H1 (cell line): ENCODE results near the gene SSR1. TPM values are rescaled to one million over a fixed set of nuclear protein-coding genes. Genes with fewer than 3 reads are reported as not detected.

Experiments
- CTCF ChIA-PET: fragments of 300-600 bp; sonication (Branson Sonifier 250); formaldehyde crosslinking; loops from one replicate; lab custom pipeline; 2021; ENCODE audit not compliant: partially characterized antibody; lab: Charles Lee
- POLR2A ChIA-PET: fragments of 300-600 bp; sonication (Branson Sonifier 250); formaldehyde crosslinking; loops from one replicate; lab custom pipeline; 2021; ENCODE audit warnings: inconsistent platforms; ENCODE audit not compliant: partially characterized antibody; lab: Charles Lee
- DNase-seq, 2 experiments: peaks; one replicate each; pipeline versions ENCODE4 v3.0.0 to v3.0.0-alpha.2; 2010 to 2022; ENCODE audit warnings: low spot score in 2 of 2, low read depth in 1 of 2, mixed read lengths in 1 of 2
- FAIRE-seq: peaks from 2 replicates; lab custom pipeline; 2011; peaks lifted over from hg19 to GRCh38; lab: Jason Lieb, UNC
- H2AFZ ChIP-seq: 2 replicates; pipeline ENCODE4 v1.8.1; 2012; ENCODE audit warnings: low read length, inconsistent platforms
- H2AK5ac ChIP-seq: 2 replicates; pipeline ENCODE4 v1.6.1; 2013; ENCODE audit warnings: low read depth, low read length
- H2BK120ac ChIP-seq: replicated peaks from 2 replicates; pipeline ENCODE3; 2013; ENCODE audit warnings: low read depth, low read length, inconsistent platforms
- H2BK12ac ChIP-seq: 2 replicates; pipeline ENCODE4 v1.6.1; 2013; ENCODE audit warnings: low read depth, low read length
- H2BK15ac ChIP-seq: 2 replicates; pipeline ENCODE4 v1.6.1; 2013; ENCODE audit warnings: low read length
- H2BK20ac ChIP-seq: 2 replicates; pipeline ENCODE4 v1.6.1; 2013; ENCODE audit warnings: low read length
- H2BK5ac ChIP-seq: 2 replicates; pipeline ENCODE4 v1.6.1; 2013; ENCODE audit warnings: low read depth, low read length
- H3K14ac ChIP-seq: 2 replicates; pipeline ENCODE4 v1.6.1; 2013; ENCODE audit warnings: inconsistent platforms; ENCODE audit not compliant: insufficient read length
- H3K18ac ChIP-seq: 2 replicates; pipeline ENCODE4 v1.6.1; 2013; ENCODE audit warnings: low read length; ENCODE audit errors: extremely low read depth
- H3K23ac ChIP-seq: 2 replicates; pipeline ENCODE4 v1.6.1; 2013; ENCODE audit warnings: inconsistent platforms; ENCODE audit not compliant: insufficient read length
- H3K23me2 ChIP-seq: 2 replicates; pipeline ENCODE4 v1.6.1; 2013; ENCODE audit warnings: low read depth, low read length
- H3K27ac ChIP-seq: 2 replicates; pipeline ENCODE4 v1.6.1; 2011; ENCODE audit warnings: low read depth, low read length, inconsistent platforms
- H3K27me3 ChIP-seq, 4 experiments: replicated peaks in 1 of 4; 1 replicate in 1 of 4; 2 replicates in 3 of 4; pipeline versions ENCODE4 v1.6.1 to v1.8.1; 2011 to 2013; ENCODE audit warnings: low read length in 3 of 4, mild to moderate bottlenecking in 3 of 4, inconsistent platforms in 2 of 4, mixed read lengths in 2 of 4, moderate library complexity in 1 of 4; ENCODE audit not compliant: control insufficient read depth in 3 of 4, insufficient read depth in 3 of 4; ENCODE audit errors: extremely low read depth in 1 of 4
- H3K36me3 ChIP-seq, 4 experiments: 2 replicates each; pipeline versions ENCODE4 v1.6.1 to v1.8.1; 2011 to 2013; ENCODE audit warnings: mild to moderate bottlenecking in 4 of 4, low read length in 3 of 4, moderate library complexity in 2 of 4, control low read depth in 1 of 4, inconsistent platforms in 1 of 4; ENCODE audit not compliant: insufficient read depth in 4 of 4, control insufficient read depth in 2 of 4
- H3K4ac ChIP-seq: replicated peaks from 2 replicates; pipeline ENCODE3; 2013; ENCODE audit warnings: low read length, low read depth, mixed read lengths, inconsistent platforms; ENCODE audit not compliant: insufficient read length
- H3K4me1 ChIP-seq, 4 experiments: replicated peaks in 1 of 4; 1 replicate in 1 of 4; 2 replicates in 3 of 4; pipeline versions ENCODE4 v1.6.1 to v1.8.1; 2011 to 2013; ENCODE audit warnings: low read length in 3 of 4, inconsistent platforms in 2 of 4, mixed read lengths in 1 of 4; ENCODE audit not compliant: insufficient read depth in 4 of 4, control insufficient read depth in 3 of 4
- H3K4me2 ChIP-seq, 2 experiments: 2 replicates each; pipeline versions ENCODE4 v1.6.1 to v1.8.1; 2011 to 2013; ENCODE audit warnings: low read depth in 2 of 2, low read length in 2 of 2, control low read depth in 1 of 2, inconsistent platforms in 1 of 2, mild to moderate bottlenecking in 1 of 2; ENCODE audit not compliant: insufficient read depth in 1 of 2
- H3K4me3 ChIP-seq, 4 experiments: fragments of 200-600, 300-600 bp in 1 of 4; sonication (generic), shearing (Covaris generic), sonication (Bioruptor Twin) in 1 of 4; 2 replicates each; pipeline versions ENCODE4 v1.5.1 to v1.8.1; 2011 to 2016; ENCODE audit warnings: low read length in 4 of 4, low read depth in 3 of 4, control low read depth in 2 of 4, inconsistent platforms in 2 of 4, mild to moderate bottlenecking in 2 of 4, mixed read lengths in 1 of 4, moderate library complexity in 1 of 4; ENCODE audit not compliant: insufficient read depth in 2 of 4; ENCODE audit errors: extremely low read depth in 1 of 4
- H3K56ac ChIP-seq: replicated peaks from 2 replicates; pipeline ENCODE3; 2013; ENCODE audit warnings: low read depth, mild to moderate bottlenecking, mixed read lengths, low read length, inconsistent platforms; ENCODE audit not compliant: insufficient read length
- H3K79me1 ChIP-seq: 2 replicates; pipeline ENCODE4 v1.6.1; 2013; ENCODE audit warnings: low read depth, low read length, control low read depth
- H3K79me2 ChIP-seq, 2 experiments: 2 replicates each; pipeline versions ENCODE4 v1.6.1 to v1.8.1; 2012 to 2013; ENCODE audit warnings: low read length in 2 of 2, mild to moderate bottlenecking in 2 of 2, inconsistent platforms in 1 of 2; ENCODE audit not compliant: insufficient read depth in 2 of 2, control insufficient read depth in 1 of 2
- H3K9ac ChIP-seq, 4 experiments: replicated peaks in 1 of 4; 1 replicate in 1 of 4; 2 replicates in 3 of 4; pipeline versions ENCODE4 v1.6.1 to v1.8.1; 2011 to 2013; ENCODE audit warnings: low read depth in 3 of 4, low read length in 3 of 4, control low read depth in 2 of 4, mild to moderate bottlenecking in 2 of 4, moderate library complexity in 2 of 4, inconsistent platforms in 1 of 4; ENCODE audit errors: extremely low read depth in 1 of 4
- H3K9me3 ChIP-seq, 2 experiments: 2 replicates each; pipeline versions ENCODE4 v1.6.1 to v1.8.1; 2012 to 2013; ENCODE audit warnings: mild to moderate bottlenecking in 2 of 2, moderate library complexity in 2 of 2, control low read depth in 1 of 2, inconsistent platforms in 1 of 2, low read depth in 1 of 2, low read length in 1 of 2, mixed read lengths in 1 of 2; ENCODE audit not compliant: insufficient read depth in 2 of 2
- H4K20me1 ChIP-seq, 2 experiments: replicated peaks in 1 of 2; 2 replicates each; pipeline versions ENCODE3 to v1.8.1; 2011 to 2013; ENCODE audit warnings: inconsistent platforms in 2 of 2, low read length in 2 of 2, mild to moderate bottlenecking in 1 of 2; ENCODE audit not compliant: insufficient read depth in 2 of 2, control insufficient read depth in 1 of 2
- H4K5ac ChIP-seq: 2 replicates; pipeline ENCODE4 v1.6.1; 2013; ENCODE audit warnings: low read length, low read depth, mixed read lengths, inconsistent platforms; ENCODE audit not compliant: insufficient read length
- H4K8ac ChIP-seq: 2 replicates; pipeline ENCODE4 v1.8.0; 2013; ENCODE audit warnings: mild to moderate bottlenecking, moderate library complexity, low read length, inconsistent platforms; ENCODE audit not compliant: insufficient read depth; ENCODE audit errors: extremely low read depth
- H4K91ac ChIP-seq: replicated peaks from 2 replicates; pipeline ENCODE3; 2013; ENCODE audit warnings: low read length, mixed read lengths, inconsistent platforms; ENCODE audit not compliant: insufficient read length
- KDM4A ChIP-seq: IDR thresholded peaks from one replicate; pipeline ENCODE4 v1.7.1; 2012; ENCODE audit warnings: low read depth, mild to moderate bottlenecking, moderate library complexity, low read length, inconsistent platforms; ENCODE audit not compliant: severe bottlenecking
- RAD21 ChIP-seq, 2 experiments: IDR thresholded peaks in 1 of 2; conservative IDR thresholded peaks in 1 of 2; 2 replicates each; pipeline ENCODE4 v1.6.1; 2011; ENCODE audit warnings: low read depth in 2 of 2, low read length in 2 of 2, improper control_type of control experiment in 1 of 2, inconsistent platforms in 1 of 2, mild to moderate bottlenecking in 1 of 2, moderate library complexity in 1 of 2
- WGBS, 2 experiments: shearing (Covaris generic) in 1 of 2; methylation state at CpG; one replicate each; pipeline versions ENCODE4 v1.1.6 to v1.1.7; 2013 to 2015; ENCODE audit warnings: low lambda C conversion rate in 2 of 2, mixed read lengths in 2 of 2, inconsistent platforms in 1 of 2, low coverage in 1 of 2, missing lambda C conversion rate in 1 of 2; ENCODE audit not compliant: insufficient replicate concordance in 2 of 2, insufficient coverage in 1 of 2, insufficient read length in 1 of 2; ENCODE audit errors: extremely low coverage in 1 of 2, missing lambda C conversion rate in 1 of 2; 5-methylcytosine and 5-hydroxymethylcytosine counted together
- polyA plus RNA-seq, 7 experiments: library from polyadenylated mRNA; depleted of rRNA in 3 of 7; stranded (reverse) in 5 of 7; unstranded in 2 of 7; fragments of >200 nt in 5 of 7; fragments of 200-250 nt in 2 of 7; gene quantifications; 1 replicate in 5 of 7; 2 replicates in 1 of 7; 4 replicates in 1 of 7; pipeline versions ENCODE4 v1.2.1 to v1.2.3, GENCODE V29; 2011 to 2013; ENCODE audit warnings: missing spikeins in 2 of 7, mixed read lengths in 2 of 7
- total RNA-seq: library from RNA; stranded (reverse); fragmentation: NEBNext Ultra II Directional; extraction: Animal tissue kit (Norgen Biotek cat#: 25700); gene quantifications from 2 replicates; pipeline ENCODE4 v1.2.1, GENCODE V29; 2021
- TF ChIP-seq, protein P1 (sequence below), 3 experiments: IDR thresholded peaks; 1 replicate in 2 of 3; 2 replicates in 1 of 3; pipeline versions ENCODE4 v1.5.1 to v1.6.1; 2011; ENCODE audit warnings: low read length in 3 of 3, mild to moderate bottlenecking in 3 of 3, inconsistent platforms in 2 of 3, low read depth in 1 of 3, moderate library complexity in 1 of 3; ENCODE audit not compliant: insufficient read depth in 1 of 3; ENCODE audit errors: control extremely low read depth in 1 of 3

Gene SSR1
- total and polyA plus RNA-seq, 2 of the 8 experiments (the other 6 are each of a cell fraction or from before 2014, with no cell fraction given), result 26.6 to 117 TPM

DNA sequence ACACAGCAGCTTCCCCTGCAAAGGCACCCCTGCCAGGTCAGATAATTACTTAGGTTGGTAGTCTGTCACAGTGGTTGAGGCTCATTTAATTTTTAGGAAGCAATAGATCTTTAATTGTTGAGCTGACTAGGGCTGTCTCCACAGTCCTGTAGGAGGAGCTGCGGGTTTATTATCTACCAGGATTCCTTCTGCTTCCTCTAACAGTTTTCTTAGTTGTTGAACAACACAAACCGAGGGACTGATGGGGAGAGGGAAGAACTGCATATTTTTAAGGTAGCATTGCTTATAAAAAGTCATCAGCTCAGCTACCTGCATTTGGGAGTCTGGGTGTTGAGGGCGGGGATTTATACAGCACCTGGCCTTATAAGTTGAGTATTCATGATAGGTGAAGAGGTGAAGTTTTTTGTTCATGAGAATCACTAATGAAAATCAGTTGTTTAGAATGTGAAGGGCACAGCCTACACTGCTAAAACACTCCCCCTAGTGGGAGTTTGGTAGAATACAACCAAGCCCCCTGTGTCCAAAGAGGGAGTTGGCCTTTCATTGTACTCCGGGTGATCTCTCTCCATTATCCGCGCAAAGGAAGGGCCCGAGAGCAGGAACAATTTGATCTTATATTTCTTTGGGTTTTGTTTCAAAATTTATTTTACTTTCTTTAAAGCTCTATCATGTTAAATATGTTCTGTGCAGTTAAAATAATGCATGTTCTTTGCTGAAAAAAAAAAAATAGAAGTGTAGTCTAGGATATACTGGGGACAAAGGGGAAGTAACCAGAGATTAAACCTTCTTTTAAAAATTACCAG is 69.6 kb downstream of the SSR1 start:
- H3K4me1 ChIP-seq, result peaks cover 9 to 23% (median 14%) of the 10 kb centered on the region in 4 experiments
- no peaks in the 10 kb centered on the region for H3K23me2 ChIP-seq
- H3K4me2 ChIP-seq, result peak overlapping the region; percentile 30 to 42; a peak in 2 of 4 replicates
- H2BK20ac ChIP-seq, result no peak overlapping the region
- H3K18ac ChIP-seq, result no peak overlapping the region
- no peak overlapping the region for H3K56ac ChIP-seq
- no peak overlapping the region for H2BK120ac ChIP-seq
- 39% methylated on average over 7 of the region's 7 CpGs; no CpG with 5 or more reads in 1 of the 2 experiments for WGBS, 2 experiments
- H2AFZ ChIP-seq, result no peak overlapping the region
- no peak overlapping the region for H4K5ac ChIP-seq
- H3K4me3 ChIP-seq, result no peak overlapping the region
- no peaks in the 10 kb centered on the region for H3K9me3 ChIP-seq
- H4K20me1 ChIP-seq, result peaks cover 2 to 5% of the 10 kb centered on the region in 2 experiments
- TF ChIP-seq KDM4A (no peak), RAD21 (IDR thresholded peaks at IDR 0.05 in 1 of 2, conservative IDR thresholded peaks at IDR 0.05 in 1 of 2; ENCODE audit: low read depth in 2 of 2, low read length in 2 of 2) (peak; percentile 87 to 89)
- TF ChIP-seq, protein P1, sequence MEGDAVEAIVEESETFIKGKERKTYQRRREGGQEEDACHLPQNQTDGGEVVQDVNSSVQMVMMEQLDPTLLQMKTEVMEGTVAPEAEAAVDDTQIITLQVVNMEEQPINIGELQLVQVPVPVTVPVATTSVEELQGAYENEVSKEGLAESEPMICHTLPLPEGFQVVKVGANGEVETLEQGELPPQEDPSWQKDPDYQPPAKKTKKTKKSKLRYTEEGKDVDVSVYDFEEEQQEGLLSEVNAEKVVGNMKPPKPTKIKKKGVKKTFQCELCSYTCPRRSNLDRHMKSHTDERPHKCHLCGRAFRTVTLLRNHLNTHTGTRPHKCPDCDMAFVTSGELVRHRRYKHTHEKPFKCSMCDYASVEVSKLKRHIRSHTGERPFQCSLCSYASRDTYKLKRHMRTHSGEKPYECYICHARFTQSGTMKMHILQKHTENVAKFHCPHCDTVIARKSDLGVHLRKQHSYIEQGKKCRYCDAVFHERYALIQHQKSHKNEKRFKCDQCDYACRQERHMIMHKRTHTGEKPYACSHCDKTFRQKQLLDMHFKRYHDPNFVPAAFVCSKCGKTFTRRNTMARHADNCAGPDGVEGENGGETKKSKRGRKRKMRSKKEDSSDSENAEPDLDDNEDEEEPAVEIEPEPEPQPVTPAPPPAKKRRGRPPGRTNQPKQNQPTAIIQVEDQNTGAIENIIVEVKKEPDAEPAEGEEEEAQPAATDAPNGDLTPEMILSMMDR (IDR thresholded peaks at IDR 0.05; ENCODE audit: control extremely low read depth in 1 of 3, insufficient read depth in 1 of 3, low read depth in 1 of 3, low read length in 3 of 3), result peak; percentile 45 to 84 (median 77)
- DNase-seq (peak in 1 of 2 experiments; percentile 57), FAIRE-seq (no peak)
- POLR2A ChIA-PET, result no interaction called here
- H3K9ac ChIP-seq, result 0 out of 7 replicates have a peak overlapping the region, but pooled peaks of 1 of the 4 experiments have one; percentile 19
- H3K27me3 ChIP-seq, result no peaks in the 10 kb centered on the region
- CTCF ChIA-PET, result interaction anchor here (0.6 to 5.7 kb wide), 56 partner anchors 9 to 689 kb away, joined by 3 to 55 read pairs (median 4); no protein-coding TSS in a partner anchor
- no peak overlapping the region for H4K8ac ChIP-seq
- H3K79me2 ChIP-seq, result no peaks in the 10 kb centered on the region
- H2AK5ac ChIP-seq, result no peak overlapping the region
- H2BK12ac ChIP-seq, result 0 out of 2 replicates have a peak overlapping the region, but pooled peaks have one; percentile 56
- peaks cover 3 to 11% (median 4%) of the 10 kb centered on the region in 4 experiments; a peak in 4 of 8 replicates for H3K36me3 ChIP-seq
- peak overlapping the region; percentile 5 for H4K91ac ChIP-seq
- no peak overlapping the region for H3K14ac ChIP-seq
- 0 out of 2 replicates have a peak overlapping the region, but pooled peaks have one; percentile 10 for H2BK15ac ChIP-seq
- H2BK5ac ChIP-seq, result peak overlapping the region; percentile 64; the same call in 1 of the 2 replicates
- H3K4ac ChIP-seq, result peak overlapping the region; percentile 58
- H3K23ac ChIP-seq, result no peak overlapping the region
- 0 out of 2 replicates have a peak, but pooled peaks cover 2% of the 10 kb centered on the region for H3K79me1 ChIP-seq
- H3K27ac ChIP-seq, result no peak overlapping the region
